NCI-H82 treated with DMSO at 0.1 percent for 48 hours (cell line): ENCODE measurements around the gene AK3.

Experiments
- DNase-seq: peaks from one replicate; lab custom pipeline; 2025; ENCODE audit not compliant: unreplicated experiment; lab: John Stamatoyannopoulos, UW

Gene AK3

GRCh38 chr9:4706971-4707622 is 33.9 kb downstream of the AK3 start:
- no peak for DNase-seq

GRCh38 chr9:4706021-4706420 is 35.0 kb downstream of the AK3 start:
- no peak for DNase-seq

- DNase-seq, result no peak
Measured at GRCh38 chr9:4704129-4704528, 36.9 kb downstream of the AK3 start.

- no peak for DNase-seq
Measured at GRCh38 chr9:4701526-4701925, 39.5 kb downstream of the AK3 start.

GRCh38 chr9:4700932-4701331 is 40.1 kb downstream of the AK3 start:
- no peak for DNase-seq

GRCh38 chr9:4700091-4700490 is 40.9 kb downstream of the AK3 start:
- no peak for DNase-seq

- no peak for DNase-seq
Measured at GRCh38 chr9:4691795-4692194, 49.2 kb downstream of the AK3 start.

- no peak for DNase-seq
Measured at GRCh38 chr9:4690144-4690543, 50.9 kb downstream of the AK3 start.

GRCh38 chr9:4689687-4690104 is 51.3 kb downstream of the AK3 start:
- DNase-seq, result no peak

GRCh38 chr9:4689021-4689420 is 52.0 kb downstream of the AK3 start:
- no peak for DNase-seq

- no peak for DNase-seq
Measured at GRCh38 chr9:4686584-4686983, 54.4 kb downstream of the AK3 start.

- DNase-seq, result no peak
Measured at GRCh38 chr9:4686112-4686511, 54.9 kb downstream of the AK3 start.

- DNase-seq, result no peak
Measured at GRCh38 chr9:4684820-4685219, 56.2 kb downstream of the AK3 start.

- no peak for DNase-seq
Measured at GRCh38 chr9:4680750-4681149, 60.3 kb downstream of the AK3 start.

- DNase-seq, result no peak
Measured at GRCh38 chr9:4680173-4680525, 60.9 kb downstream of the AK3 start.

- peak; percentile 65 for DNase-seq
Measured at GRCh38 chr9:4679268-4680172, 61.5 kb downstream of the AK3 start, which contains the start of gene CDC37L1. CDC37L1 (plus strand) TSS chr9:4679569; CDS start chr9:4679768, 199 bp downstream.

GRCh38 chr9:4678679-4679267 is 62.2 kb downstream of the AK3 start:
- DNase-seq, result no peak

GRCh38 chr9:4677392-4677791 is 63.6 kb downstream of the AK3 start:
- DNase-seq, result no peak

GRCh38 chr9:4674783-4675182 is 66.2 kb downstream of the AK3 start:
- DNase-seq, result no peak

- DNase-seq, result no peak
Measured at GRCh38 chr9:4671737-4672136, 69.3 kb downstream of the AK3 start.

GRCh38 chr9:4670591-4670990 is 70.4 kb downstream of the AK3 start:
- DNase-seq, result no peak

- no peak for DNase-seq
Measured at GRCh38 chr9:4669890-4670289, 71.1 kb downstream of the AK3 start.
